K562 (cell line): Measurements from ENCODE around the gene NKIRAS1. TPM values are rescaled to one million over a fixed set of nuclear protein-coding genes. Genes with fewer than 3 reads are reported as not detected.
A peak's percentile ranks its signal among the peaks of the same experiment; 100 is the strongest.

Experiments
- AFF1 ChIP-seq, 2 experiments: fragments of 450-650 bp; IDR thresholded peaks; 2 replicates each; pipeline ENCODE4 v1.6.1; 2018; ENCODE audit warnings: mild to moderate bottlenecking in 2 of 2, low read depth in 1 of 2; ENCODE audit not compliant: partially characterized antibody in 2 of 2
- CEBPG ChIP-seq, 3 experiments: fragments of 200-800 bp in 1 of 3; sonication (Bioruptor generic) in 1 of 3; sonication (generic) in 1 of 3; formaldehyde crosslinking in 1 of 3; IDR thresholded peaks in 2 of 3; conservative IDR thresholded peaks in 1 of 3; 2 replicates each; pipeline versions ENCODE4 v1.6.1 to v1.8.0; 2016 to 2022; ENCODE audit warnings: missing compliant biosample characterization in 2 of 3, missing genetic modification characterization in 2 of 3, mild to moderate bottlenecking in 1 of 3, missing genetic modification reagents in 1 of 3
- ELK3 ChIP-seq: fragments of 450-650 bp; formaldehyde crosslinking; IDR thresholded peaks from 2 replicates; pipeline ENCODE4 v1.4.0; 2020; ENCODE audit warnings: mild to moderate bottlenecking
- GTF2A2 ChIP-seq: IDR thresholded peaks from 2 replicates; pipeline ENCODE4 v1.6.1; 2016; ENCODE audit warnings: mild to moderate bottlenecking, missing genetic modification characterization, missing compliant biosample characterization
- HDAC6 ChIP-seq: IDR thresholded peaks from 2 replicates; pipeline ENCODE4 v1.6.1; 2012; ENCODE audit warnings: low read depth, mild to moderate bottlenecking, control low read depth, inconsistent platforms, low read length, moderate library complexity
- HNRNPUL1 ChIP-seq: fragments of 200-400 bp; formaldehyde crosslinking; IDR thresholded peaks from 2 replicates; pipeline ENCODE4 v1.6.1; 2017; ENCODE audit warnings: low read length
- IRF2 ChIP-seq: sonication (generic); formaldehyde crosslinking; IDR thresholded peaks from 2 replicates; pipeline ENCODE4 v1.8.1; 2022; ENCODE audit warnings: mild to moderate bottlenecking, missing genetic modification reagents
- L3MBTL2 ChIP-seq: fragments of 450-650 bp; IDR thresholded peaks from 2 replicates; pipeline ENCODE4 v1.6.1; 2016; ENCODE audit warnings: mild to moderate bottlenecking, moderate library complexity
- NBN ChIP-seq: fragments of 450-650 bp; IDR thresholded peaks from 2 replicates; pipeline ENCODE4 v1.6.1; 2016; ENCODE audit warnings: low read depth, mild to moderate bottlenecking
- NRF1 ChIP-seq, 2 experiments: fragments of 450-650 bp; IDR thresholded peaks in 1 of 2; conservative IDR thresholded peaks in 1 of 2; 2 replicates each; pipeline ENCODE4 v1.6.1; 2014; ENCODE audit warnings: mild to moderate bottlenecking in 2 of 2
- POLR2AphosphoS5 ChIP-seq: IDR thresholded peaks from 2 replicates; pipeline ENCODE4 v1.6.1; 2011; ENCODE audit warnings: mild to moderate bottlenecking, low read depth, low read length, moderate library complexity; ENCODE audit not compliant: control insufficient read depth, insufficient read depth
- PRPF4 ChIP-seq: fragments of 200-400 bp; formaldehyde crosslinking; IDR thresholded peaks from one replicate; pipeline ENCODE4 v1.6.1; 2017; ENCODE audit warnings: low read length, low read depth, mild to moderate bottlenecking; ENCODE audit not compliant: insufficient read depth, poor library complexity, severe bottlenecking
- RBM14 ChIP-seq: fragments of 200-400 bp; formaldehyde crosslinking; IDR thresholded peaks from 2 replicates; pipeline ENCODE4 v1.6.1; 2018; ENCODE audit warnings: low read depth, mild to moderate bottlenecking, low read length, moderate library complexity, borderline replicate concordance; ENCODE audit not compliant: insufficient read depth
- SRSF3 ChIP-seq: fragments of 200-400 bp; formaldehyde crosslinking; IDR thresholded peaks from 2 replicates; pipeline ENCODE4 v1.6.1; 2016; ENCODE audit warnings: mild to moderate bottlenecking, low read length, moderate library complexity; ENCODE audit not compliant: insufficient read depth
- TAF15 ChIP-seq: fragments of 200-400 bp; formaldehyde crosslinking; IDR thresholded peaks from 2 replicates; pipeline ENCODE4 v1.6.1; 2017; ENCODE audit warnings: mild to moderate bottlenecking, low read depth, low read length, moderate library complexity
- TCF7 ChIP-seq: sonication (generic); IDR thresholded peaks from 2 replicates; pipeline ENCODE4 v1.6.1; 2016; ENCODE audit warnings: antibody characterized with exemption, borderline replicate concordance
- TOE1 ChIP-seq, 2 experiments: fragments of 450-650 bp in 1 of 2; sonication (generic) in 1 of 2; formaldehyde crosslinking in 1 of 2; IDR thresholded peaks; 2 replicates each; pipeline versions ENCODE4 v1.7.1 to v1.8.0; 2016 to 2022; ENCODE audit warnings: borderline replicate concordance in 2 of 2, mild to moderate bottlenecking in 2 of 2, antibody characterized with exemption in 1 of 2, inconsistent platforms in 1 of 2, low read depth in 1 of 2, missing genetic modification reagents in 1 of 2, moderate library complexity in 1 of 2
- U2AF1 ChIP-seq: fragments of 200-400 bp; formaldehyde crosslinking; optimal IDR thresholded peaks from 2 replicates; pipeline ENCODE3; 2017; ENCODE audit warnings: mild to moderate bottlenecking, low read depth, low read length, moderate library complexity
- ZC3H8 ChIP-seq: fragments of 450-650 bp; IDR thresholded peaks from 2 replicates; pipeline ENCODE4 v1.6.1; 2017
- ZNF124 ChIP-seq: sonication (generic); formaldehyde crosslinking; IDR thresholded peaks from 2 replicates; pipeline ENCODE4 v1.8.1; 2022; ENCODE audit warnings: missing genetic modification reagents
- ZNF174 ChIP-seq: fragments of 250-450 bp; sonication (Bioruptor Pico); IDR thresholded peaks from 2 replicates; pipeline ENCODE4 v1.4.0; 2020; ENCODE audit warnings: mild to moderate bottlenecking
- ZNF212 ChIP-seq: fragments of 450-650 bp; formaldehyde crosslinking; IDR thresholded peaks from 2 replicates; pipeline ENCODE4 v1.4.0; 2020; ENCODE audit warnings: mild to moderate bottlenecking
- ZNF274 ChIP-seq: IDR thresholded peaks from 2 replicates; pipeline ENCODE4 v1.6.1; 2011; ENCODE audit warnings: low read depth, mild to moderate bottlenecking, low read length, moderate library complexity, borderline replicate concordance
- polyA plus RNA-seq, 8 experiments: library from polyadenylated mRNA; depleted of rRNA in 4 of 8; stranded (reverse) in 5 of 8; unstranded in 3 of 8; fragments of >200 nt; fragmentation: Nextera tagmentation in 2 of 8; fragmentation: Illumina TruSeq in 1 of 8; extraction: Ambion mirVana in 2 of 8; extraction: Trizol in 1 of 8; gene quantifications; 2 replicates each; pipeline versions ENCODE4 v1.2.1 to v1.2.3, GENCODE V29; 2011 to 2014; ENCODE audit warnings: inconsistent platforms in 1 of 8, missing spikeins in 1 of 8
- total RNA-seq, 7 experiments: library from RNA; depleted of rRNA in 6 of 7; stranded (reverse); fragments of >200 nt in 6 of 7; fragmentation: Illumina TruSeq in 2 of 7; extraction: Trizol in 2 of 7; gene quantifications; 2 replicates each; pipeline versions ENCODE4 v1.2.1 to v1.2.3, GENCODE V29; 2011 to 2021; ENCODE audit warnings: low replicate concordance in 1 of 7

Gene NKIRAS1
- total and polyA plus RNA-seq, 9 of the 15 experiments (the other 6 are each of a cell fraction or from before 2014, with no cell fraction given) = 5.1 to 10.3 (median 6.3) TPM

GRCh38 chr3:23944861-23945662 is 28.3 kb upstream of the NKIRAS1 start, which contains the start of gene NR1D2 (continued):
- TF ChIP-seq AFF1 (IDR thresholded peaks at IDR 0.05; ENCODE audit: low read depth in 1 of 2, partially characterized antibody in 2 of 2) (no peak), PRPF4 (no peak), TOE1 (IDR thresholded peaks at IDR 0.05; ENCODE audit: borderline replicate concordance) (peak; percentile 49; the same call in 1 of the 2 replicates), TOE1 (CRISPR knock-in tag; IDR thresholded peaks at IDR 0.05; ENCODE audit: borderline replicate concordance, low read depth) (no peak), NRF1 (conservative IDR thresholded peaks at IDR 0.05 in 1 of 2, IDR thresholded peaks at IDR 0.05 in 1 of 2) (no peak; a peak in 1 of 4 replicates), ELK3 (CRISPR knock-in tag) (no peak), HDAC6 (no peak), RBM14 (no peak), NBN (peak; percentile 85), U2AF1 (no peak), ZNF174 (CRISPR knock-in tag) (no peak), ZNF274 (no peak), TCF7 (peak; percentile 40; the same call in 1 of the 2 replicates), L3MBTL2 (no peak), GTF2A2 (tag) (no peak), ZC3H8 (no peak), IRF2 (CRISPR knock-in tag) (no peak), SRSF3 (no peak), ZNF124 (CRISPR knock-in tag) (no peak), CEBPG (CRISPR knock-in tag; IDR thresholded peaks at IDR 0.05) (no peak), CEBPG (tag; conservative IDR thresholded peaks at IDR 0.05 in 1 of 2, IDR thresholded peaks at IDR 0.05 in 1 of 2) (no peak), POLR2AphosphoS5 (peak; percentile 59; the same call in 1 of the 2 replicates), ZNF212 (CRISPR knock-in tag) (no peak), TAF15 (no peak), HNRNPUL1 (no peak)
